Vagina (tissue), 2 donors: ENCODE results near the gene TAF6. TPM values are rescaled to one million over a fixed set of nuclear protein-coding genes. Genes with fewer than 3 reads are reported as not detected.

Source experiments
- DNase-seq, 2 donors: peaks; one replicate each; pipeline ENCODE4 v3.0.0-alpha.2; 2017; ENCODE audit errors: extremely low spot score in 2 of 2
- H3K27ac ChIP-seq: fragments of 200-600 bp; sonication (generic); one replicate; pipeline ENCODE4 v1.5.1; 2019
- H3K27me3 ChIP-seq: fragments of 200-600 bp; sonication (generic); one replicate; pipeline ENCODE4 v1.5.1; 2019
- H3K36me3 ChIP-seq, 2 donors: fragments of 200-600 bp; sonication (generic); one replicate each; pipeline ENCODE4 v1.5.1; 2017 to 2019
- H3K4me1 ChIP-seq: fragments of 200-600 bp; sonication (generic); one replicate; pipeline ENCODE4 v1.5.1; 2019
- H3K4me3 ChIP-seq, 2 donors: fragments of 200-600 bp; sonication (generic); 1 replicate in 1 of 2; 2 replicates in 1 of 2; pipeline ENCODE4 v1.5.1; 2016 to 2019
- H3K9me3 ChIP-seq: fragments of 200-600 bp; sonication (generic); one replicate; pipeline ENCODE4 v1.5.1; 2019
- CTCF ChIP-seq, 3 experiments: fragments of 450-650 bp in 2 of 3; fragments of 200-600 bp in 1 of 3; sonication (generic) in 1 of 3; IDR thresholded peaks; one replicate each; pipeline ENCODE4 v1.5.1; 2017 to 2019; ENCODE audit warnings: antibody characterized with exemption in 3 of 3, mild to moderate bottlenecking in 2 of 3, moderate library complexity in 2 of 3
- POLR2A ChIP-seq, 2 donors: fragments of 450-650 bp; IDR thresholded peaks; one replicate each; pipeline ENCODE4 v1.6.1; 2017; ENCODE audit warnings: antibody characterized with exemption in 2 of 2, mild to moderate bottlenecking in 2 of 2, moderate library complexity in 2 of 2
- POLR2AphosphoS5 ChIP-seq, 2 donors: sonication (generic); formaldehyde crosslinking; IDR thresholded peaks; one replicate each; pipeline ENCODE4 v1.9.0; 2017; ENCODE audit warnings: antibody characterized with exemption in 2 of 2, mild to moderate bottlenecking in 2 of 2, low read depth in 1 of 2; ENCODE audit not compliant: insufficient read depth in 1 of 2
- intact Hi-C: fragments of 100-400 bp; cut with DNase I; formaldehyde crosslinking; loops from one replicate; pipeline ENCODE4 v1.15.1; 2023
- total RNA-seq: library from RNA; depleted of rRNA; stranded (reverse); fragments of >200 nt; gene quantifications from one replicate; pipeline ENCODE4 v1.2.3, GENCODE V29; 2016

Gene TAF6
- total RNA-seq, 1 donor from 2014 or later = 54.3 TPM

DNA sequence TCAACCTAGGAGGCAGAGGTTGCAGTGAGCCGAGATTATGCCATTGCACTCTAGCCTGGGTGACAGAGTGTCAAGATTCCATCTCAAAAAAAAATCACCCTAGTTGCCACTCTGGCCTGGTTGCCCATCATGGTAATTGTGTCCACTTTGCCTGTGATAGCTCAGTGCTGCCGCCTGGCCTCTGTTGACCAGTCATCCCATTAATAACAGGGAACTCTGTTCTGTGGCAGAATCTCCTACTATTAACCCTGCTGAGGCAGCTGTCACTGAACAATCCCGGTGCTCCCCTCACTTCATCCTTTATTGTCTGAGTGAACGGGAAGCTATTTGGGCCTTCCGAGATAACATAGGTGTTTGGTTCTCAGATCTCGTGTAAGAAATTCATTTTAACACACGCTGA is 52.2 kb downstream of the TAF6 start:
- DNase-seq = no peak
- H3K36me3 ChIP-seq = peaks cover 18 to 50% of the 10 kb centered on the region in 2 donors

GRCh38 chr7:100065452-100066186 is 53.5 kb downstream of the TAF6 start:
- intact Hi-C loops = no loop called here
- H3K27ac ChIP-seq = no peak overlapping the region
- H3K27me3 ChIP-seq = no peaks in the 10 kb centered on the region
- H3K36me3 ChIP-seq = peaks cover 5 to 49% of the 10 kb centered on the region in 2 donors
- peaks cover 18% of the 10 kb centered on the region for H3K4me1 ChIP-seq
- DNase-seq = no peak
- no peaks in the 10 kb centered on the region for H3K9me3 ChIP-seq
- H3K4me3 ChIP-seq = no peak overlapping the region
- TF ChIP-seq CTCF (IDR thresholded peaks at IDR 0.05) = no peak
- peak in 1 of 2 donors; percentile 31 for TF ChIP-seq POLR2AphosphoS5 (IDR thresholded peaks at IDR 0.05; ENCODE audit: insufficient read depth in 1 of 2, low read depth in 1 of 2)

More for the DNA sequence above, 52.2 kb downstream of the TAF6 start:
- TF ChIP-seq POLR2A (IDR thresholded peaks at IDR 0.05) = no peak
- no peak for TF ChIP-seq CTCF (IDR thresholded peaks at IDR 0.05)
- no peak for TF ChIP-seq POLR2AphosphoS5 (IDR thresholded peaks at IDR 0.05; ENCODE audit: insufficient read depth in 1 of 2, low read depth in 1 of 2)
- no peak overlapping the region for H3K27ac ChIP-seq
- H3K9me3 ChIP-seq = peaks cover 11% of the 10 kb centered on the region
- peaks cover 18% of the 10 kb centered on the region for H3K4me1 ChIP-seq
- no peak overlapping the region for H3K4me3 ChIP-seq
- H3K27me3 ChIP-seq = no peaks in the 10 kb centered on the region
- intact Hi-C loops = no loop called here

- Histone ChIP-seq H3K4me3 (no peak overlapping the region), H3K27ac (no peak overlapping the region), H3K27me3 (no peaks in the 10 kb centered on the region), H3K36me3 (peaks cover 0 to 43% of the 10 kb centered on the region in 2 donors), H3K4me1 (peaks cover 18% of the 10 kb centered on the region), H3K9me3 (no peaks in the 10 kb centered on the region)
- DNase-seq = no peak
- no peak for TF ChIP-seq POLR2AphosphoS5 (IDR thresholded peaks at IDR 0.05; ENCODE audit: insufficient read depth in 1 of 2, low read depth in 1 of 2)
- TF ChIP-seq CTCF (IDR thresholded peaks at IDR 0.05) = no peak
- no peak for TF ChIP-seq POLR2A (IDR thresholded peaks at IDR 0.05)
- intact Hi-C loops = no loop called here
Observed at GRCh38 chr7:100064162-100064561, 55.0 kb downstream of the TAF6 start.

- TF ChIP-seq POLR2AphosphoS5 (IDR thresholded peaks at IDR 0.05; ENCODE audit: insufficient read depth in 1 of 2, low read depth in 1 of 2) = no peak
- TF ChIP-seq CTCF (IDR thresholded peaks at IDR 0.05) = no peak
- no peak for TF ChIP-seq POLR2A (IDR thresholded peaks at IDR 0.05)
- Histone ChIP-seq H3K9me3 (no peaks in the 10 kb centered on the region), H3K27ac (no peak overlapping the region), H3K27me3 (no peaks in the 10 kb centered on the region), H3K4me1 (peaks cover 18% of the 10 kb centered on the region), H3K4me3 (no peak overlapping the region), H3K36me3 (peaks cover 0 to 48% of the 10 kb centered on the region in 2 donors)
- intact Hi-C loops = no loop called here
- DNase-seq = no peak
Observed at GRCh38 chr7:100063376-100063775, 55.8 kb downstream of the TAF6 start.

DNA sequence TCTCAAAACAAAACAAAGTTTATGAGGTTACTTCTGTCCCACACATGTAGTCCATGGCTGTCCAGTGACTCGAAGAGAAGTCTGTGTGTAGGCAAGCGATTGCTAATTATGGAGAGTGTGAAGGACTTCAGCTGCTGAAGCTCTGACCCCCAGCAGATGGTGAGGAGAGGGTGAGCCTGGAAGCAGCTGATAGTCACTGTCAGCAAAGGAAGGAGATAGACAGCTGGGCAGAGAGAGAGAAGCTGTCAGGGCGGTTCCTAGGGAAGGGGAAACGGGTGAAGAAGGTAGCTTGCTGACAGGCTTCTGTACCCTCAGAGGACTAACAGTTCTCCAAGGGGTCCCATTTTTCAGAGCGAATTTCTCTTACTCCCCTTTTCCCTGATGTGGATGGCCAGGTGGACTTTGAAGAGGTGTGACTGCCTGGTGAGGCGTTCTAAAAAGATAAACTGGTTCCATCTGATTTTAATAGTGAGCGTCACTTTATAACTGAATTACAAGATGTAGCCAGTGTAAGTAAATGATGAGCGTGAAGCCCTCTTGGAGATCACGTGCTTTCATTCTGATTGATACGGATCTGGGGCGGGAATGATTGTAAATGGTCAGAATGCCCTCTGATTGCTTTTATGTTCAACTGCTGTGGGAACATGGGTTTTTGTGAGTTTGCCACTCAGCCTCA is 57.5 kb downstream of the TAF6 start:
- peaks cover 0 to 65% of the 10 kb centered on the region in 2 donors for H3K36me3 ChIP-seq
- TF ChIP-seq POLR2AphosphoS5 (IDR thresholded peaks at IDR 0.05; ENCODE audit: insufficient read depth in 1 of 2, low read depth in 1 of 2) (no peak), POLR2A (IDR thresholded peaks at IDR 0.05) (no peak), CTCF (IDR thresholded peaks at IDR 0.05) (no peak)
- no peak overlapping the region for H3K4me3 ChIP-seq
- no peaks in the 10 kb centered on the region for H3K9me3 ChIP-seq
- no peak overlapping the region for H3K27ac ChIP-seq
- H3K4me1 ChIP-seq = peaks cover 17% of the 10 kb centered on the region
- intact Hi-C loops = no loop called here
- DNase-seq = no peak
- H3K27me3 ChIP-seq = no peaks in the 10 kb centered on the region
